SK-N-SH (cell line): ENCODE data around the gene SCGB1D4. TPM values are rescaled to one million over a fixed set of nuclear protein-coding genes. Genes with fewer than 3 reads are reported as not detected.

Experiments used
- CTCF ChIA-PET: fragments of 300-600, 350-600 bp; formaldehyde crosslinking; extraction: SDS; loops from one replicate; lab custom pipeline; 2021; lab: Yijun Ruan, JAX
- POLR2A ChIA-PET: fragments of 350-600 bp; sonication (Branson Sonifier 250); formaldehyde crosslinking; extraction: SDS; loops from one replicate; lab custom pipeline; 2020; ENCODE audit warnings: antibody characterized with exemption, inconsistent platforms; lab: Yijun Ruan, JAX
- DNase-seq: peaks from one replicate; pipeline ENCODE4 v3.0.0; 2012
- H2AFZ ChIP-seq: fragments of 200-600 bp; sonication (generic); 2 replicates; pipeline ENCODE4 v1.8.1; 2016; ENCODE audit warnings: antibody characterized with exemption, mild to moderate bottlenecking, low read depth
- H3F3A ChIP-seq: fragments of 200-600 bp; sonication (generic); replicated peaks from 2 replicates; pipeline ENCODE3; 2016; ENCODE audit warnings: antibody characterized with exemption, mild to moderate bottlenecking; ENCODE audit not compliant: insufficient read depth
- H3K27ac ChIP-seq, 2 experiments: fragments of 200-500 bp in 1 of 2; fragments of 200-600 bp in 1 of 2; sonication (Bioruptor generic) in 1 of 2; sonication (generic), shearing (Covaris generic) in 1 of 2; 2 replicates each; pipeline versions ENCODE4 v1.5.1 to v1.6.1; 2014 to 2016; ENCODE audit warnings: low read depth in 2 of 2, inconsistent platforms in 1 of 2, low read length in 1 of 2, mild to moderate bottlenecking in 1 of 2, mixed read lengths in 1 of 2
- H3K27me3 ChIP-seq: fragments of 200-600 bp; sonication (generic), shearing (Covaris generic); 2 replicates; pipeline ENCODE4 v1.6.1; 2016; ENCODE audit warnings: mixed run types; ENCODE audit not compliant: insufficient read depth
- H3K36me3 ChIP-seq, 2 experiments: fragments of 200-500 bp in 1 of 2; fragments of 200-600 bp in 1 of 2; sonication (Bioruptor generic) in 1 of 2; sonication (generic) in 1 of 2; replicated peaks in 1 of 2; 2 replicates each; pipeline versions ENCODE3 to v1.5.1; 2014 to 2016; ENCODE audit warnings: low read length in 1 of 2, mild to moderate bottlenecking in 1 of 2; ENCODE audit not compliant: insufficient read depth in 2 of 2, control insufficient read depth in 1 of 2
- H3K4me1 ChIP-seq, 2 experiments: fragments of 200-500 bp in 1 of 2; fragments of 200-600 bp in 1 of 2; sonication (Bioruptor generic) in 1 of 2; sonication (generic), shearing (Covaris generic) in 1 of 2; 2 replicates each; pipeline versions ENCODE4 v1.5.1 to v1.6.1; 2014 to 2016; ENCODE audit warnings: low read depth in 1 of 2, low read length in 1 of 2, mixed run types in 1 of 2; ENCODE audit not compliant: insufficient read depth in 2 of 2, control insufficient read depth in 1 of 2
- H3K4me2 ChIP-seq: fragments of 200-600 bp; sonication (generic), shearing (Covaris generic); 2 replicates; pipeline ENCODE4 v1.6.1; 2017; ENCODE audit warnings: mixed run types
- H3K4me3 ChIP-seq, 2 experiments: fragments of 200-500 bp in 1 of 2; fragments of 200-600 bp in 1 of 2; sonication (Bioruptor generic) in 1 of 2; sonication (generic), shearing (Covaris generic) in 1 of 2; 2 replicates each; pipeline versions ENCODE4 v1.5.1 to v1.8.1; 2014 to 2016; ENCODE audit warnings: low read depth in 2 of 2, inconsistent platforms in 1 of 2, low read length in 1 of 2, mild to moderate bottlenecking in 1 of 2, mixed read lengths in 1 of 2, moderate library complexity in 1 of 2
- H3K79me2 ChIP-seq: fragments of 200-600 bp; sonication (generic); 2 replicates; pipeline ENCODE4 v1.8.1; 2017; ENCODE audit warnings: mild to moderate bottlenecking; ENCODE audit not compliant: insufficient read depth
- H3K9ac ChIP-seq: fragments of 200-600 bp; sonication (generic); 2 replicates; pipeline ENCODE4 v1.6.1; 2017; ENCODE audit warnings: mixed run types
- H3K9me2 ChIP-seq: fragments of 200-600 bp; sonication (generic); 2 replicates; pipeline ENCODE4 v1.6.1; 2017; ENCODE audit warnings: mixed run types
- H3K9me3 ChIP-seq: fragments of 200-600 bp; sonication (generic); 2 replicates; pipeline ENCODE4 v1.6.1; 2017; ENCODE audit warnings: mixed run types, mild to moderate bottlenecking, moderate library complexity
- H4K20me1 ChIP-seq: fragments of 200-600 bp; sonication (generic); 2 replicates; pipeline ENCODE4 v1.6.1; 2017; ENCODE audit warnings: mild to moderate bottlenecking, mixed run types; ENCODE audit not compliant: insufficient read depth
- ELF1 ChIP-seq: IDR thresholded peaks from 2 replicates; pipeline ENCODE4 v1.4.0; 2012
- EZH2phosphoT487 ChIP-seq: fragments of 200-600 bp; sonication (generic); IDR thresholded peaks from 2 replicates; pipeline ENCODE4 v1.6.1; 2017; ENCODE audit warnings: low read depth, mixed run types, mild to moderate bottlenecking, antibody characterized with exemption, moderate library complexity, borderline replicate concordance
- JUND ChIP-seq: IDR thresholded peaks from 2 replicates; pipeline ENCODE4 v1.4.0; 2012
- NRF1 ChIP-seq: IDR thresholded peaks from 2 replicates; pipeline ENCODE4 v1.6.1; 2012; ENCODE audit warnings: low read depth, mild to moderate bottlenecking, low read length
- POLR2AphosphoS5 ChIP-seq: IDR thresholded peaks from 2 replicates; pipeline ENCODE4 v1.6.1; 2012; ENCODE audit warnings: low read depth, low read length
- RCOR1 ChIP-seq: fragments of 150-350 bp; IDR thresholded peaks from 2 replicates; pipeline ENCODE4 v1.6.1; 2017; ENCODE audit warnings: antibody characterized with exemption, low read length
- SIN3A ChIP-seq: IDR thresholded peaks from 2 replicates; pipeline ENCODE4 v1.6.1; 2012; ENCODE audit warnings: low read depth, mild to moderate bottlenecking, low read length, moderate library complexity, borderline replicate concordance
- TEAD4 ChIP-seq: IDR thresholded peaks from 2 replicates; pipeline ENCODE4 v1.4.0; 2012; ENCODE audit warnings: mild to moderate bottlenecking, borderline replicate concordance; ENCODE audit not compliant: insufficient read depth
- YY1 ChIP-seq: IDR thresholded peaks from 2 replicates; pipeline ENCODE4 v1.4.0; 2012; ENCODE audit warnings: low read depth, mild to moderate bottlenecking
- WGBS: methylation state at CpG from one replicate; pipeline ENCODE4 v1.1.6; 2017; ENCODE audit warnings: low lambda C conversion rate; 5-methylcytosine and 5-hydroxymethylcytosine counted together
- polyA plus RNA-seq, 3 experiments: library from polyadenylated mRNA; depleted of rRNA; stranded (reverse); fragments of >200 nt; gene quantifications; 2 replicates each; pipeline ENCODE4 v1.2.3, GENCODE V29; 2012
- TF ChIP-seq, protein P1 (sequence below): fragments of 200-600 bp; sonication (generic); IDR thresholded peaks from 2 replicates; pipeline ENCODE4 v1.6.1; 2017; ENCODE audit warnings: antibody characterized with exemption, mild to moderate bottlenecking, moderate library complexity
- TF ChIP-seq, protein P2 (sequence below): IDR thresholded peaks from 2 replicates; pipeline ENCODE4 v1.6.1; 2012; ENCODE audit warnings: mild to moderate bottlenecking, low read depth, low read length, moderate library complexity
- TF ChIP-seq, protein P3 (sequence below): fragments of 150-350 bp; IDR thresholded peaks from 2 replicates; pipeline ENCODE4 v1.6.1; 2017; ENCODE audit warnings: antibody characterized with exemption, low read length, low read depth, borderline replicate concordance
- TF ChIP-seq, protein P4 (sequence below): fragments of 150-350 bp; IDR thresholded peaks from 2 replicates; pipeline ENCODE4 v1.6.1; 2016; ENCODE audit warnings: mild to moderate bottlenecking, low read depth, low read length
- TF ChIP-seq, protein P5 (sequence below): IDR thresholded peaks from 2 replicates; pipeline ENCODE4 v1.4.0; 2012; ENCODE audit warnings: low read depth, borderline replicate concordance
- TF ChIP-seq, protein P6 (sequence below): IDR thresholded peaks from 2 replicates; pipeline ENCODE4 v1.4.0; 2012; ENCODE audit warnings: low read depth

Gene SCGB1D4
- polyA plus RNA-seq, 1 of the 3 experiments (the other 2 are of a cell fraction) = not detected

DNA sequence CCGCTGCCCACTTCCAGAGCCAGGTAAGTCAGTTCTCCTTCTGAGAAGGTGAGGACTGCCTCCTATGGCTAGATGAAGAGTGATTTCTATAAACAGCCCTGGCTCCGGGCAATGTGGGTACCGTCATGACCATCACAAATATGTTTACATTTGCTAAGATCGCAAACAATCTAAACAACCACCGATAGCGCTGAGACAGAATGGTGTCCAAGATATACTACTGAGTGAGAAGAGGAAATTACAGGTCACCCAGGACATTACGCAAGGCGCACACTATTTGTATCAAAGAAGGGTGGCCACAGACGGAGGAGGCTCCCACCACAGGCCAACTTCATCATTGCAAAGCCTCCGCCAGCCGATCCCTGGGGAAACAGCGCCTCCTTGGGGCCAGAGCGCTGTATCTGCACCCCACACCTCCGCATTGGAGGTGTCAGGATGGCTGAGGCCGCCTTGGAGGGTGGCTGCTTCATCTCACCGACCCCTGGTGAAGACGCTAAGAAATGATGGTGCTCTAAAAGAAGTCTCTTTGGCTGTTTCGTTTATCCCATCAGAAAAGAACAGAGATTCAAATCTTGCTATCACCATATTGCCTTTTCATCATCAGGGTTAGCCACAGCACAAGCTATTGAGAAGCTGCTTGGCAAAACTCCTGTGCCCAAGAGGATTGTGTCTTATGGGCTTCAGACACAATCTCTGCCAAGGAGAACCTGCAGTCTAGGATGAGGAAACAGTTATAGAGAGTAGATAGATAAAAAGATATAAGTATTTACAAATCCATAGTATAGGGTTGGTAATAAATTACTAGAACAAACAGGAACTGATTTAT lies 26.1 kb upstream of the SCGB1D4 start (continued):
- TF ChIP-seq, protein P1, sequence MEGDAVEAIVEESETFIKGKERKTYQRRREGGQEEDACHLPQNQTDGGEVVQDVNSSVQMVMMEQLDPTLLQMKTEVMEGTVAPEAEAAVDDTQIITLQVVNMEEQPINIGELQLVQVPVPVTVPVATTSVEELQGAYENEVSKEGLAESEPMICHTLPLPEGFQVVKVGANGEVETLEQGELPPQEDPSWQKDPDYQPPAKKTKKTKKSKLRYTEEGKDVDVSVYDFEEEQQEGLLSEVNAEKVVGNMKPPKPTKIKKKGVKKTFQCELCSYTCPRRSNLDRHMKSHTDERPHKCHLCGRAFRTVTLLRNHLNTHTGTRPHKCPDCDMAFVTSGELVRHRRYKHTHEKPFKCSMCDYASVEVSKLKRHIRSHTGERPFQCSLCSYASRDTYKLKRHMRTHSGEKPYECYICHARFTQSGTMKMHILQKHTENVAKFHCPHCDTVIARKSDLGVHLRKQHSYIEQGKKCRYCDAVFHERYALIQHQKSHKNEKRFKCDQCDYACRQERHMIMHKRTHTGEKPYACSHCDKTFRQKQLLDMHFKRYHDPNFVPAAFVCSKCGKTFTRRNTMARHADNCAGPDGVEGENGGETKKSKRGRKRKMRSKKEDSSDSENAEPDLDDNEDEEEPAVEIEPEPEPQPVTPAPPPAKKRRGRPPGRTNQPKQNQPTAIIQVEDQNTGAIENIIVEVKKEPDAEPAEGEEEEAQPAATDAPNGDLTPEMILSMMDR = peak; percentile 69

DNA sequence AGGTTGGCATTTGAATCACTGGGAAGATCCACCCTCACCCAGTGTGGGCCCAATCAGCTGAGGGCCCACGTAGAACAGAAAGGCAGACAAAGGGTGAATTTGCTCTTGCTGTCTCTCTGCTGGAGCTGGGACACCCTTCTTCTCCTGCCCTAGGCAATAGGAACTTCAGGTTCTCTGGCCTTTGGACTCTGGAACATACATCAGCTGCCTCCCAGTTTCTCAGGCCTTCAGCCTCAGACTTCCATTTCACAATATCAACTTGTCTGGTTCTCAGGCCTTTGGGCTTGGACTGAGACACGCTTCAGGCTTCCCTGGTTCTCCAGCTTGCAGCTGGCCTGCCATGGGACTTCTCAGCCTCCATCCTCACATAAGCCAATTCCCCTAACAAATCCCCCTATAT lies 23.6 kb upstream of the SCGB1D4 start:
- WGBS = 59% methylated on average over 2 of the region's 2 CpGs
- no peak overlapping the region for H3K4me2 ChIP-seq
- H3K27me3 ChIP-seq = peaks cover 10% of the 10 kb centered on the region; the same call in 1 of the 2 replicates
- H3K4me1 ChIP-seq = peaks cover 0 to 3% of the 10 kb centered on the region in 2 experiments; a peak in 1 of 4 replicates
- TF ChIP-seq NRF1 = no peak
- TF ChIP-seq, protein P2, sequence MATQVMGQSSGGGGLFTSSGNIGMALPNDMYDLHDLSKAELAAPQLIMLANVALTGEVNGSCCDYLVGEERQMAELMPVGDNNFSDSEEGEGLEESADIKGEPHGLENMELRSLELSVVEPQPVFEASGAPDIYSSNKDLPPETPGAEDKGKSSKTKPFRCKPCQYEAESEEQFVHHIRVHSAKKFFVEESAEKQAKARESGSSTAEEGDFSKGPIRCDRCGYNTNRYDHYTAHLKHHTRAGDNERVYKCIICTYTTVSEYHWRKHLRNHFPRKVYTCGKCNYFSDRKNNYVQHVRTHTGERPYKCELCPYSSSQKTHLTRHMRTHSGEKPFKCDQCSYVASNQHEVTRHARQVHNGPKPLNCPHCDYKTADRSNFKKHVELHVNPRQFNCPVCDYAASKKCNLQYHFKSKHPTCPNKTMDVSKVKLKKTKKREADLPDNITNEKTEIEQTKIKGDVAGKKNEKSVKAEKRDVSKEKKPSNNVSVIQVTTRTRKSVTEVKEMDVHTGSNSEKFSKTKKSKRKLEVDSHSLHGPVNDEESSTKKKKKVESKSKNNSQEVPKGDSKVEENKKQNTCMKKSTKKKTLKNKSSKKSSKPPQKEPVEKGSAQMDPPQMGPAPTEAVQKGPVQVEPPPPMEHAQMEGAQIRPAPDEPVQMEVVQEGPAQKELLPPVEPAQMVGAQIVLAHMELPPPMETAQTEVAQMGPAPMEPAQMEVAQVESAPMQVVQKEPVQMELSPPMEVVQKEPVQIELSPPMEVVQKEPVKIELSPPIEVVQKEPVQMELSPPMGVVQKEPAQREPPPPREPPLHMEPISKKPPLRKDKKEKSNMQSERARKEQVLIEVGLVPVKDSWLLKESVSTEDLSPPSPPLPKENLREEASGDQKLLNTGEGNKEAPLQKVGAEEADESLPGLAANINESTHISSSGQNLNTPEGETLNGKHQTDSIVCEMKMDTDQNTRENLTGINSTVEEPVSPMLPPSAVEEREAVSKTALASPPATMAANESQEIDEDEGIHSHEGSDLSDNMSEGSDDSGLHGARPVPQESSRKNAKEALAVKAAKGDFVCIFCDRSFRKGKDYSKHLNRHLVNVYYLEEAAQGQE = no peak
- TF ChIP-seq, protein P3, sequence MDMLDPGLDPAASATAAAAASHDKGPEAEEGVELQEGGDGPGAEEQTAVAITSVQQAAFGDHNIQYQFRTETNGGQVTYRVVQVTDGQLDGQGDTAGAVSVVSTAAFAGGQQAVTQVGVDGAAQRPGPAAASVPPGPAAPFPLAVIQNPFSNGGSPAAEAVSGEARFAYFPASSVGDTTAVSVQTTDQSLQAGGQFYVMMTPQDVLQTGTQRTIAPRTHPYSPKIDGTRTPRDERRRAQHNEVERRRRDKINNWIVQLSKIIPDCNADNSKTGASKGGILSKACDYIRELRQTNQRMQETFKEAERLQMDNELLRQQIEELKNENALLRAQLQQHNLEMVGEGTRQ = no peak
- TF ChIP-seq ELF1 = no peak
- TF ChIP-seq POLR2AphosphoS5 = no peak
- TF ChIP-seq YY1 = no peak
- TF ChIP-seq RCOR1 = no peak
- no peak for TF ChIP-seq SIN3A
- no peak for TF ChIP-seq EZH2phosphoT487
- TF ChIP-seq, protein P4, sequence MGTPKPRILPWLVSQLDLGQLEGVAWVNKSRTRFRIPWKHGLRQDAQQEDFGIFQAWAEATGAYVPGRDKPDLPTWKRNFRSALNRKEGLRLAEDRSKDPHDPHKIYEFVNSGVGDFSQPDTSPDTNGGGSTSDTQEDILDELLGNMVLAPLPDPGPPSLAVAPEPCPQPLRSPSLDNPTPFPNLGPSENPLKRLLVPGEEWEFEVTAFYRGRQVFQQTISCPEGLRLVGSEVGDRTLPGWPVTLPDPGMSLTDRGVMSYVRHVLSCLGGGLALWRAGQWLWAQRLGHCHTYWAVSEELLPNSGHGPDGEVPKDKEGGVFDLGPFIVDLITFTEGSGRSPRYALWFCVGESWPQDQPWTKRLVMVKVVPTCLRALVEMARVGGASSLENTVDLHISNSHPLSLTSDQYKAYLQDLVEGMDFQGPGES = no peak
- TF ChIP-seq, protein P1 = no peak
- TF ChIP-seq, protein P5, sequence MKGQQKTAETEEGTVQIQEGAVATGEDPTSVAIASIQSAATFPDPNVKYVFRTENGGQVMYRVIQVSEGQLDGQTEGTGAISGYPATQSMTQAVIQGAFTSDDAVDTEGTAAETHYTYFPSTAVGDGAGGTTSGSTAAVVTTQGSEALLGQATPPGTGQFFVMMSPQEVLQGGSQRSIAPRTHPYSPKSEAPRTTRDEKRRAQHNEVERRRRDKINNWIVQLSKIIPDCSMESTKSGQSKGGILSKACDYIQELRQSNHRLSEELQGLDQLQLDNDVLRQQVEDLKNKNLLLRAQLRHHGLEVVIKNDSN = no peak
- TF ChIP-seq, protein P6, sequence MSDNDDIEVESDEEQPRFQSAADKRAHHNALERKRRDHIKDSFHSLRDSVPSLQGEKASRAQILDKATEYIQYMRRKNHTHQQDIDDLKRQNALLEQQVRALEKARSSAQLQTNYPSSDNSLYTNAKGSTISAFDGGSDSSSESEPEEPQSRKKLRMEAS = no peak
- no peak for TF ChIP-seq JUND
- TF ChIP-seq TEAD4 = no peak
- TF ChIP-seq, all 33 proteins: peak for 0
- H4K20me1 ChIP-seq = no peaks in the 10 kb centered on the region
- no peak overlapping the region for H2AFZ ChIP-seq
- ChIA-PET CTCF (interaction anchor here (1.3 to 4.0 kb wide), 5 partner anchors 11 to 215 kb away, joined by 3 to 34 read pairs (median 4); no protein-coding TSS in a partner anchor), POLR2A (no interaction called here)
- DNase-seq = no peak
- no peaks in the 10 kb centered on the region for H3K79me2 ChIP-seq
- no peaks in the 10 kb centered on the region for H3F3A ChIP-seq
- H3K9me3 ChIP-seq = no peaks in the 10 kb centered on the region
- no peaks in the 10 kb centered on the region for H3K9me2 ChIP-seq
- H3K27ac ChIP-seq = no peak overlapping the region
- no peaks in the 10 kb centered on the region for H3K36me3 ChIP-seq
- H3K4me3 ChIP-seq = no peak overlapping the region
- H3K9ac ChIP-seq = no peak overlapping the region
